Caki2 (cell line): ENCODE data around the gene CDKN3. TPM values are rescaled to one million over a fixed set of nuclear protein-coding genes. Genes with fewer than 3 reads are reported as not detected.
"Not testable (repeated sequence)": the region's sequence is repeated elsewhere in the genome, so short reads cannot be mapped to it uniquely, and the experiment has no call there.

ENCODE experiments used
- DNase-seq: peaks from one replicate; pipeline ENCODE4 v3.0.0-alpha.2; 2015; ENCODE audit warnings: low read depth
- in situ Hi-C: cut with HindIII; loops from 2 replicates; pipeline ENCODE4 v1.10.0; 2016; ENCODE audit warnings: low sequenced_read_pairs, low pct_unique_long_range_greater_than_20kb, mixed read lengths
- total RNA-seq: library from RNA; depleted of rRNA; stranded (reverse); fragments of >200 nt; shearing (Covaris generic); gene quantifications from 2 replicates; pipeline ENCODE4 v1.2.3, GENCODE V29; 2014; ENCODE audit warnings: low replicate concordance

The CDKN3 gene
- total RNA-seq, 1 experiment from 2014 or later = 101 TPM

DNA sequence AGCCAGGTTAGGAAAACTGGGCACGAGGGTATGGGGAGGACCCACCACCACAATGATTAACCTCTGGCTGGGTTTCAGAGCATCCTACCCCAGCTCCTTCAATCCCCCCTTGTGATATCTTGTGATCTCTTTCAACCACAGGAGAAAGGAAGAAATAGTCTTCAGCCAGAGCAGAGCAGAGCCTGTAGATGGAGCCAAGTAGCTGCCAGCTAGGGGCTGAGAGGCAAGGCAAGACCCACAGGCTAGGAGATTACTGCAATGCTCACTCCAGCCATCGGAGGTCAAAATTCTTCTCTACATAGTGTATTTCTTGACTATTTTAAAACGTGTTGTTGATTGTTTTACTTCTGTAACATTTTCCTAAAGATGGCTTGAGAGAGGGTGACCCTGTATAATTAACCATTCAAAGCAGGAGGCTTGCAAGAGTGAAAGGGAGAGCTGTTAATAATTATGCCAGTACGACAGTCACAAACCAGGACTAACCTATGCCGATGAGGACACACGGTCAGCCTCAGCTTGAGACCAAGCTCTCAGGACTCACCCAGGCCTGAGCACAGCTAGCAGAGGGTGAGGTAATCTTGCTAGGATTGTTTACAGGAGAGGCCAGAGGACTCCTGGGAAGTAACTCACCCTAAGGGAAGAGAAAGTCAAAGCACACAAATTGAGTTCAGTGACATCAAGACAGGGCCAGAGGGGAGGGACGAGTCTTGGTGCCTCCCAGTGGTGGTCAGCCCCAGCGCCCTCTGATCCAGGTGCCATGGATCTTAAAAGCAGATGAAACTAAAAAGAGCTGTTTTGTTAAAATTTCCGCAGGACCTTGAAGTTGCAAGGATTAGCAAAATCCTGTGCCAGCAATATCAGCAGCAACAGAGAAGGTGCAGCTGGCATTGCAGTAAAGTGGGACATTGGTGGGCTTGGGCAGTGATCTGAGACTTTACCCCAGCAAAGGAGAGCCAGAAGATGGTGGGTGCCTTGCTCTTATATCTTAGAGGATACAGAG is 29.8 kb upstream of the CDKN3 start:
- in situ Hi-C loops = no loop called here
- peak; percentile 80 for DNase-seq

- no peak for DNase-seq
- in situ Hi-C loops = no loop called here
Measured at GRCh38 chr14:54368291-54368690, 28.5 kb upstream of the CDKN3 start.

- in situ Hi-C loops = no loop called here
- DNase-seq = no peak
Measured at GRCh38 chr14:54369343-54369742, 27.5 kb upstream of the CDKN3 start.

DNA sequence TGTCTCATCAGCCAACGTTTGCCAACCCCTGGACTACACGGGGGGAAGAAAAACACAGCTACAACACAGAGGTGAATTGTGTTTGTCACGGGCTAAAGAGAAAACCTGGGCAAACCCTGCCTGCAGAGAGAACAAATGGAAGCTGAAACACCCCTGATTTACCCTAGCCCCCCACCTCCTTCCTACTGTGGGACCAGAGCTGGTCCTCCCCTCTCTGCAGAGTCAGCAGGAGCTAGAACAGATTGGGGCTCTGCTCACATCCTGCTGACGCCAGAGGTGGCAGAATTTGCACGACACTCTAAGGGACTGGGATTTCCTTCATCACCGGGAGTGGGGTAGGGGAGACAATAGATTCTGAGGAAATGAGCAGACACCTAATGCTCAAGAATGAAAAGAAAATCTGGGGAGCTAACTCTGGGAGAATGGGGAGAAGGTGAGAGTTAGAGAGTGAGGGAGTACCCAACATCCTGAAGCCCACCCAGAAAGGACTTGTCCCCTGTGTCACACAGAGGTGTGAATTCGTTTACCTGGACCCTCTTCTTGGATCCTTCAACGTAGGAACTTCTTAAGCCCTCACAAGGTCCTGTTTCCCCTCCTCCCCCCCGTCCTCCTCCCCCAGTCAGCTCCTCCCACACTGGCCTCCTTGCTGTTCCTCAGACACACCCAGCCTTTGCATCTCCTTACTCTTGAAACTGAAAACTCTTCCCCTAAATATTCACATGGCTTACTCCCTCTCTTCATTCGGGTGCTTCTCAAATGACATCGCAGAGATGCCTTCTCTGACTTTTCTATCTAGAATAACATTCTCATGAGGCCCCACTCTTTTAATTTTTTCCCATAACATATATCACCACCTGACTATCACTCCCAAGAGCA is 26.2 kb upstream of the CDKN3 start:
- no peak for DNase-seq
- in situ Hi-C loops = no loop called here

DNA sequence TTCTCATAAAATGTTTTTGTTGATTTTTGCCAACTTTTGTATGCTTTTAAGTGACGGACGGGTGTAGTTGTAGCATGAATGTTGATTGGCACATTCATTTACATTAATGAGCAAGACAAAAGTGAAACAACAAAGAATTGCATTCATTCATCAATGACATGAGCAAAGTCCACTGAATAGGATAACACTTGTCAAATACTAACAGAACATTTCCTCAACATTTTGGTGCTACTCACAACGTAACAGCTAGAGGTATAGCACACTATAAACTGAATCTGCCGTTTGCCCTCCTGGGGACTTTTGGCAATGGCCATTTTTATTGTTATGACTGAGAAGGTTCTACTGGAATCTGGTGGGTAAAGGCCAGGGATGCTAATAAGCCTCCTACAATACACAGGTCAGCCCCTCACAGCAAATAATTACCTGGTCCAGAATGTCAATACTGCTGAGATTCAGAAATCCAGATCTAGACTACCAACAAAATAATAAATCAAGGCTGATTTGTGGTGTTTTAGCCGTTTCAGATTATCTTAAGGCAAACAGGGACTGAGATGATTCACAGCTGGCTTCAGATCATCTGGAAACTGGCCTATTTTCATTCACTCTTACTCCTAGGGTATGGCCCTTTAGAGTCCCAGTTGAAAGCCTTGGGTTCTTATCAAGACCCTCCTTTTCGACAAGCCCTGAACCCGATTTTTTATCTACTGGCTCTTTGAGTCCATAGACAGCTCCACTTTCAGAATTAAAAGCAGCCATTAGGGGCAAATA is 22.5 kb upstream of the CDKN3 start:
- in situ Hi-C loops = no loop called here
- DNase-seq = no peak

DNA sequence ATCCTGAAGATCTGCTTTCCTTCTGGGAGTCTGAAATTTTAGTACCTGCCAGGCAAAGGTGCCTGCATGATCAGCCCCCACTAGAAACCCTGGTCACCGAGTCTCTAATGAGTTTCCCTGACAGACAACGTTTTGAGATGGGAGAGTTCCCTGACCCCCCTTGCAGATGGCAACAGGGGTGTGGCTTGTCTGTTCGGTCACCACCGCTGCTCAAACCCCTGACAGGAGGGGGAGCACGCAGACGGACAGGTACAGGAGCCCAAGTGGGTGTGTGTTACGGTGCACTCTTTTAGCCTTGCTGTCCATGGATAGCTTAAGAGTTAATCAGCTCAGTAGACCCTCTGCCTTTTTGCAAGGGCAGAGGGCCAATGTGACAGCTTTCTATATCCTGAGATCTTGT is 19.3 kb upstream of the CDKN3 start:
- in situ Hi-C loops = no loop called here
- no peak for DNase-seq

GRCh38 chr14:54378893-54379292 is 17.9 kb upstream of the CDKN3 start:
- in situ Hi-C loops, DNase-seq: not testable (repeated sequence)

GRCh38 chr14:54380558-54380957 is 16.2 kb upstream of the CDKN3 start:
- in situ Hi-C loops, DNase-seq: not testable (repeated sequence)

DNA sequence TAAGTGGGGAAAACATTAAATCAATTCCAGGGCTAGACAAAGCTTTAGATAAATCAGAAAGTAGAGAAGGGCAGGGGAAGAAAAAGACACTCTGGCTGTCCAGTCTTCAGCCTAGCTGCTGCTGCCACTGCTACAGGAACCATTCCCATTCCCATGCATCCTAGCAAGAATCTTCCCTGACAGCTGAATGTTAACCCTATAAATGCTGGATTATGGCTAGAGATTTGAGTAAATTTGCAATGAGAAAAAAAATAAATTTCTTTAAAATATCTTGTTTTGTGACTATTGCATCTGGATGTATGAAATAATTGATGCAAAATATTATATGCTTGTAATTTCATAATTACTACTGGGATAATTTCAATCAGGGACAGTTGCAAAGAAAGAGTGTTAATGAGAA is 15.0 kb upstream of the CDKN3 start:
- no peak for DNase-seq
- in situ Hi-C loops = no loop called here

DNA sequence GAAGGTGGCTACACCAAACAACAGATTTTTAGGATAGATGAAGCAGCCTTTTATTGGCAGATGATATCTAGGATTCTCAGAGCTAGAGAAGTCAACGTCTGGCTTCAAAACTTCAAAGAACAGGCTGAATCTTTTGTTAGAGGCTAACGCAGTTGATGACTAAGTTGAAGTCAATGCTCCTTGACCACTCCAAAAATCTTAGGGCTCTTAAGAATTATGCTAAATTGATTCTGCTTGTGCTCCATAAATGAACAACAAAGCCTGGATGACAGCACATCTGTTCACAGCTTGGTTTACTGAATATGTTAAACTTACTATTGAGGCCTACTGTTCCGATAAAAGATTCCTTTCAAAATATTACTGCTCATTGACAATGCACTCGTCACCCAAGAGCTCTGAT is 13.0 kb upstream of the CDKN3 start:
- no peak for DNase-seq
- in situ Hi-C loops = no loop called here

DNA sequence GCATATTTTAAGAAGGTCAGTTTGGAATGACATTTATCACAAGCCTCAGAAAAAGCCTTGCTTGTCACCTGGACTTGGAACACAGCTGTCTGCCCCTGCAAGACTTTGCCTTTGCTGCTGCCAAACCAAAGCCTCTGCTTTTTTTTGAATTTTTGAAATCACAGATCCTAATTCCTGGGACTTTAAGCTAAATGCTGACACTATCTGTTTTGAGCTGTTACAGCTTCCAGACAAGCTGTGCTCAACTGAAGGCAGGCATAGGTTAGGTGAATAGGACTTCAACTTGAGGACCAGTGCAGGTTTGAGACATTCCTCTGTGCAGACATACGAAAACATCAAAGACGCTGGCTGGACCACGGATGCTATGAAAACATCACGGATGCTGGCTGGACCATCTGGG is 11.3 kb upstream of the CDKN3 start:
- in situ Hi-C loops = no loop called here
- no peak for DNase-seq

DNA sequence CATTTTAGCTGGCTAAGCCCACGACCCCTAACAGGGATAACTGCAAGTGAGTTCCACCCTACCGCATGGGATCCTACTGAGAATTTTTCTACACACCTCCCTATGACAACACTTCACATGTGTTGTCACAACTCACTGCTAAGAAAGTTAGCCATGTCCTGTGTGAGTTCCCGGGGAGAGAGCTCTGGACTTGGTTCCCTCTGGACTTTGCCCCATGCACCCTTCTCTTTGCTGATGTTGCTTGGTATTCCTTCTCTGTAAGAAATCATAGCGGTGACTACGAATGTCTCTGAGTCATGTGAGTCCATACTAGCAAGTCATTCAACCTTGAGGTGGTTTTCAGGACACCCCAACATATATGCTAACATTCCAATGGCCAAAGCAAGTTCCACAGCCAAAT is 9.5 kb upstream of the CDKN3 start:
- no peak for DNase-seq
- in situ Hi-C loops = no loop called here

GRCh38 chr14:54392131-54392859 is 4.5 kb upstream of the CDKN3 start:
- DNase-seq = no peak

GRCh38 chr14:54392986-54393884 is 3.6 kb upstream of the CDKN3 start:
- DNase-seq, in situ Hi-C loops: not testable (repeated sequence)

More at GRCh38 chr14:54392131-54392859, 4.5 kb upstream of the CDKN3 start:
- in situ Hi-C loops = no loop called here

- in situ Hi-C loops = no loop called here
Measured at GRCh38 chr14:54394596-54394995, 2.2 kb upstream of the CDKN3 start.

GRCh38 chr14:54395284-54395683 is 1.5 kb upstream of the CDKN3 start:
- no peak for DNase-seq
- in situ Hi-C loops = no loop called here

More at GRCh38 chr14:54394596-54394995, 2.2 kb upstream of the CDKN3 start:
- DNase-seq = no peak

DNA sequence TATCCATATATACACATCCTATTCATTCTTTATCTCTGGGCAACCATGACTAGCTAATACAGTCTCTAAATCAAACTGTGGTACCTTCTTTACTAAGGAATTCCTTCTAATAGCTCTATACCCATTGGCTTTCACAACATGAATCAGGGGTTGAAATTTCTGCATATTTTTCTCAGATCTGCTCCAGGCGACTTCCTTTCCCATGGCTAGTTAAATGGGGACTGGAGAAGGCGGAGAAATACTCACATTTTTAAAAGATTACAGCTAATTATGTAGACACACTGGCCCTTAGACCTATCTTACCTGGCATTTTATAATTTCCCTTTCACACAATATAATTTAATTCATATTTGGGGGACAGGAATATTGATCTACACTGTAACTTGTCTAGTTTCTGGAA is 1.1 kb upstream of the CDKN3 start:
- in situ Hi-C loops = no loop called here
- no peak for DNase-seq
